WI38 (cell line): ENCODE results near the gene SLC25A5.

Experiments used
- H3K4me3 ChIP-seq: 2 replicates; pipeline ENCODE4 v1.5.1; 2011; ENCODE audit warnings: low read depth, mild to moderate bottlenecking, control low read depth, low read length
- TF ChIP-seq, protein P1 (sequence below): IDR thresholded peaks from 2 replicates; pipeline ENCODE4 v1.5.1; 2012; ENCODE audit warnings: low read depth, mild to moderate bottlenecking, control low read depth, low read length

SLC25A5 gene

DNA sequence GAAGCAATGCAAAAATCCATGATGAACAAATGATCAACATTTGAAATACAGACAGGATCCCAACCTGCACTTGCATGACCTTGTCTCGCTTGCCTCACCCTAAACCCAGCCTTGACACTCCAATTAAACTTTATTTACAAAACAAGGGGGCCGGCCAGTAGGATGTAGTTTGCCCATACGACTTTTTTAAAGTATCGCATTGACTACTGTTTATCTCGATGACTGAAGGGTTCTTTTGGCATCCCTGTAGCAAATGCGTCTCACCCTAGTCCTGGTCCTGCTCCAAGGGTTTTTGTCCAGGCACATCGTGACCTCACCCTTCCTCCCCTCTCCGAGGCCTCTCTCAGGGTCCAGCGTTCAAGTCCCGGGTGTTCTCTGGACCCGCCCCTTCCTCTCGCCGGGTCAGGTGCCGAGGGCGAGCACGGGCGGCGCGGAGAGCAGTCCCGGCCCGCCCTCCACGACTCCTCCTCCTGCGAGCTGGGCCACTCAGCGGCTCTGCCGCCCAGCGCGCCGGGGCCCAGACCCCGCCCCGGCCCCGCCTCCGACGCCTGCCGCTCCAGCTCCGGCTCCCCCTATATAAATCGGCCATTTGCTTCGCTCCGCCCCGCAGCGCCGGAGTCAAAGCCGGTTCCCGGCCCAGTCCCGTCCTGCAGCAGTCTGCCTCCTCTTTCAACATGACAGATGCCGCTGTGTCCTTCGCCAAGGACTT, at the start of gene SLC25A5:
SLC25A5 (plus strand) TSS at position 603 of the 709 bp plus-strand sequence; CDS start at position 675, 72 bp downstream.
- H3K4me3 ChIP-seq = peak within 1 kb of the TSS; percentile 71
- TF ChIP-seq, protein P1, sequence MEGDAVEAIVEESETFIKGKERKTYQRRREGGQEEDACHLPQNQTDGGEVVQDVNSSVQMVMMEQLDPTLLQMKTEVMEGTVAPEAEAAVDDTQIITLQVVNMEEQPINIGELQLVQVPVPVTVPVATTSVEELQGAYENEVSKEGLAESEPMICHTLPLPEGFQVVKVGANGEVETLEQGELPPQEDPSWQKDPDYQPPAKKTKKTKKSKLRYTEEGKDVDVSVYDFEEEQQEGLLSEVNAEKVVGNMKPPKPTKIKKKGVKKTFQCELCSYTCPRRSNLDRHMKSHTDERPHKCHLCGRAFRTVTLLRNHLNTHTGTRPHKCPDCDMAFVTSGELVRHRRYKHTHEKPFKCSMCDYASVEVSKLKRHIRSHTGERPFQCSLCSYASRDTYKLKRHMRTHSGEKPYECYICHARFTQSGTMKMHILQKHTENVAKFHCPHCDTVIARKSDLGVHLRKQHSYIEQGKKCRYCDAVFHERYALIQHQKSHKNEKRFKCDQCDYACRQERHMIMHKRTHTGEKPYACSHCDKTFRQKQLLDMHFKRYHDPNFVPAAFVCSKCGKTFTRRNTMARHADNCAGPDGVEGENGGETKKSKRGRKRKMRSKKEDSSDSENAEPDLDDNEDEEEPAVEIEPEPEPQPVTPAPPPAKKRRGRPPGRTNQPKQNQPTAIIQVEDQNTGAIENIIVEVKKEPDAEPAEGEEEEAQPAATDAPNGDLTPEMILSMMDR = no peak

DNA sequence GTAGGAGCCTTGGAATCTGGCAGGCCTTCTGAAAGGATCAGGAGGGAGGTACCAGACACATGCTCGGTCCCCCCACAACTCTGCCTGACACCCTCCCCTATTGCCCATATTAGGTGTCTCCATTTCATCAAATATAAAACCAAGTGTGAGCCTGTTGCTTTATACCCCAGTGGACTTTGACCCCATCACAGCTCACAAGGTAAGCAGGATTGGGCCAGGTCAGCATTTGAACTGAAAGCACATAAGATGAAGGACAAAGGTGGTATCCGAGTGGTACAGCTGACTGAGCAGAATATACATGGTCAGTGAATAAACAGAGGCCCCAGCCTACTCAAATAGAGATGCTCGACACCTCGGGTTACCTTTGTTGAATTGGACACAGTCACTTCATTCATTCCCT, 49.1 kb upstream of the SLC25A5 start:
- no peak overlapping the region for H3K4me3 ChIP-seq
- TF ChIP-seq, protein P1 = no peak

GRCh38 chrX:119419898-119420297, 48.3 kb upstream of the SLC25A5 start:
- no peak overlapping the region for H3K4me3 ChIP-seq
- TF ChIP-seq, protein P1 = no peak

- TF ChIP-seq, protein P1 = no peak
- H3K4me3 ChIP-seq = no peak overlapping the region
Measured at GRCh38 chrX:119421016-119421705, 47.1 kb upstream of the SLC25A5 start.

- TF ChIP-seq, protein P1 = no peak
- no peak overlapping the region for H3K4me3 ChIP-seq
Measured at GRCh38 chrX:119423631-119424030, 44.6 kb upstream of the SLC25A5 start.

GRCh38 chrX:119424999-119425398, 43.2 kb upstream of the SLC25A5 start:
- TF ChIP-seq, protein P1 = no peak
- H3K4me3 ChIP-seq = no peak overlapping the region
